ENCODE measurements around the gene RAB29. TPM values are rescaled to one million over a fixed set of nuclear protein-coding genes. Genes with fewer than 3 reads are reported as not detected.
"Not testable (repeated sequence)": the region's sequence is repeated elsewhere in the genome, so short reads cannot be mapped to it uniquely, and the experiment has no call there.

RAB29 gene
- total RNA-seq: 10 to 100 TPM; 22.3 to 39.0 TPM

DNA sequence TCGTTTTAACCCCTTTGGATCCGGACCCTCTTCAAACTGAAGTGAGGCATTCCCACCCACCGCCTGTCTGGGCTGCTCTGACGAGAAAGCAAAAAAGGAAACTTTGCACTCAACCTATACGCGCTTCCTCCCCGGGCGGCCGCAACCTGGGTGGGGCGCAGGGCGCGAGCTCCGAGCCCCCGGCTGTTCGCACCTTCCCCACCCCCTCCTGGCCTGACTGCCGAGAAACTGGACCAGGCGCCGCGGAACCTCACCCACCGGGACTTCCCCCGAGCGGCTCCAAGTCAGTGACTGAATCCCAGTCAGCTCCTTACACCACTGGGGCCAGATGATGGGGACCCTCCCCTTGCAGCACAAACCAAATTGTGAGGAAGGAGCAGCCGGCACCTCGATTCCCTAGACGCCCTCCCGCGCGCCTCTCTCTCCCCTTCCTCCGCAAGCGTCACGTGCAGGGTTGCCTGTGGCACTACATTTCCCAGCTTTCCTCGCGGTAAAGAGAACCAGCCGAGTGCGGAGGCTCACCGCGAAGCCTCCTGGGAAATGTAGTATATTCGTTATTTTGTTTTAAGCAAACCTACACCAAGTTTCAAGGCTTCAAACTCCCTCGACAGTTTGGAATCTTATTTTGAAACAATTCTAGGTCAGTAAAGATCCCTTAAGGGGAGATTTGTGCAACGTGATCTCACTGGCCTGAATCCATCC, at the start of gene RAB29:
RAB29 (minus strand) TSS at position 468 of the 702 bp plus-strand sequence. CDS start 526 bp downstream, outside the sequence.
- ATAC-seq: peak; percentile 80 to 83
- Mint-ChIP-seq H3K27ac (peak within 1 kb of the TSS; percentile 95 to 97), H3K9me3 (no peaks in the 10 kb centered on the region), H3K36me3 (peaks cover 13 to 23% of the 10 kb centered on the region in 2 donors)
- peak; percentile 80 to 91 for DNase-seq (ENCODE audit: low spot score in 2 of 2)

DNA sequence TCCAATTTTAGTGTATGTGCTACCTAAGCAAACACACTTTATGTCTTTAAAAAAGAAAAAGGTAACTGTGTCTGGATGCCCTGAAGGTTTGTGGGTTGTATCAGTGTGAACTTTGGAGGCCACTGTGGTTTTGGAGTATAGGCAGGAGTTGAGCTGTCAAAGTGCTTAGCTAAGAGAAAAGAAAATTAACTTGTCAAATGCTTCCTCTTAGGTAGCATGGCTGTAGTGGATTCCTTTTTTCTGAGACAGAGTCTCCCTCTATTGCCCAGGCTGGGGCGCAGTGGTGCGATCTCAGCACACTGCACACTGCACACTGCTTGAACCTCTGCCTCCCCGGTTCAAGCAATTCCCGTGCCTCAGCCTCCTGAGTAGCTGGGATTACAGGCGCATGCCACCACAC, 48.9 kb upstream of the RAB29 start:
- H3K9me3 Mint-ChIP-seq: peaks cover 0 to 5% of the 10 kb centered on the region in 2 donors
- H3K27ac Mint-ChIP-seq: no peak overlapping the region
- peak; percentile 18 to 26 for ATAC-seq
- peaks cover 0 to 6% of the 10 kb centered on the region in 2 donors for H3K36me3 Mint-ChIP-seq
- no peak for DNase-seq (ENCODE audit: low spot score in 2 of 2)

DNA sequence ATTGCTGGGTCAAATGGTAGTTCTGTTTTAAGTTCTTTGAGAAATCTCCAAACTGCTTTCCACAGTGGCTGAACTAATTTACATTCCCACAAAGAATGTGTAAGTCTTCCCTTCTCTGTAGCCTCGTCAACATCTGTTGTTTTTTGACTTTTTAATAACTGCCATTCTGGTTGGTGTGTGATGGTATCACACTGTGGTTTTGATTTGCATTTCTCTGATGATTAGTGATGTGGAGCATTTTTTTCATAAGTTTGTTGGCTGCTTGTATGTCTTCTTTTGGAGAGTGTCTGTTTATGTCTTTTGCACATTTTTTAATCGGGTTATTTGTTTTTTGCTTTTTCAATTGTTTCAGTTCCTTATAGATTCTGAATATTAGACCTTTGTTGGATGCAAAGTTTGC, 48.0 kb upstream of the RAB29 start:
- H3K27ac Mint-ChIP-seq; H3K9me3 Mint-ChIP-seq; DNase-seq (ENCODE audit: low spot score in 2 of 2); H3K36me3 Mint-ChIP-seq: not testable (repeated sequence)
- ATAC-seq: peak in 1 of 2 donors; percentile 41

- ATAC-seq: no peak
- peaks cover 0 to 6% of the 10 kb centered on the region in 2 donors for H3K36me3 Mint-ChIP-seq
- H3K9me3 Mint-ChIP-seq: peaks cover 0 to 5% of the 10 kb centered on the region in 2 donors
- DNase-seq (ENCODE audit: low spot score in 2 of 2): no peak
- no peak overlapping the region for H3K27ac Mint-ChIP-seq
Observed at GRCh38 chr1:205822397-205822796, 47.1 kb upstream of the RAB29 start.

DNA sequence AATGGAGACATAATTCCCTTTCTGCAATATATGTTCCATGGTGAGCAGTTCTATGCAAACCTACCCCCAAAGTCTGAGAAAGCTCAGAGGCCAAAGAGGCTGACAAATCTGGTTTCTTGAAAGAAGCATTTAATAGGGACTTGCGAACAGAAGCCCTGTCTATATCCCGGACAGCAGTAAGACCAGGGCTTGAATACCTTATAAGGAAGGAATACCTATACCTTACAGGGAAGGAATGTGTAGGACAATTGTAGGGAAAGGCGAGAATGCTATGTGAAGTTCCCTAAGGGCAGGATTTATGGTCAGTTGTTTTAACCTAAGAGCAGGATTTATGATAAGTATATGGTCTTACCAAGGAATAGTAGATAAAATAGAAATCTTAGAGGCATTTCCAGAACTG, 42.7 kb upstream of the RAB29 start:
- Mint-ChIP-seq H3K36me3 (peaks cover 7 to 8% of the 10 kb centered on the region in 2 donors), H3K27ac (no peak overlapping the region), H3K9me3 (no peaks in the 10 kb centered on the region)
- DNase-seq (ENCODE audit: low spot score in 2 of 2) (no peak), ATAC-seq (no peak)

DNA sequence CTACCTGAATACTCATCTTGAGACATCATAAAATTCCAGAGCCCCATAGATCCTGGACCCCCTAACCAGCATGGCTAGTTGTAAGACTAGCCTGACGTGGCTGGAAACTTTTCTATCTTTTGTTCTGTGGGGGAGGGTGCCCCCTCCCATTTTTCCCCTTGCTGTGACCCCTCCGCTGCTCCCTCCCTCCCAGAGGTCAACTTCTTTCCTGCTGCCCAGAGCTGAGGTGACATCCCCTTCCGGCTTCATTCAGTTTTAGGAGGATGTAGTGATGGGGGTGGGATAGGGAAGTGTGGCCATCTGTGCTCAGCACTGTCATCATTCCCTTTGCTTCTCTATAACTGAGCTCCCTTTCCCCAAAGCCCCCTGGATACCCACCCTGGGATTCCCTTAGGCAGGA, 42.1 kb upstream of the RAB29 start:
- ATAC-seq (no peak), DNase-seq (ENCODE audit: low spot score in 2 of 2) (no peak)
- Mint-ChIP-seq H3K27ac (no peak overlapping the region), H3K9me3 (no peaks in the 10 kb centered on the region), H3K36me3 (peaks cover 6 to 10% of the 10 kb centered on the region in 2 donors)

DNA sequence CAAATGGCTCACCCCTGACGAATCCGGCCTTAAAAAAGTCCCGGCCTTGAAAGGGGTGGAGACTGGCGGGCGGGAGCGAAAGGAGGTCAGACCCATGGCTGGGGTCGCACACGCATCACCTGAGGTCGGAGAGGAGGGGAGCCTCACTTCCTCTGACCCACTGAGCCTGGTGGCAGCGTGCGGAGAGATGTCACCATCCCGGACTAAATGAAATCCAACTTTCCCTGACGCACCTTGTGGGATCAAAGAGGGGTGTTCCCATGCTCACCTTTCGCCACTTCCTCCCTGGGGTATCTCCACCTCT, 38.4 kb upstream of the RAB29 start:
- ATAC-seq: no peak
- Mint-ChIP-seq H3K27ac (peak overlapping the region; percentile 88 to 94), H3K9me3 (no peaks in the 10 kb centered on the region), H3K36me3 (peaks cover 22 to 27% of the 10 kb centered on the region in 2 donors)
- peak in 1 of 2 donors; percentile 62 for DNase-seq (ENCODE audit: low spot score in 2 of 2)

GRCh38 chr1:205812878-205813754, 37.8 kb upstream of the RAB29 start, which contains the start of gene SLC41A1:
SLC41A1 (minus strand) TSS chr1:205813198; CDS start chr1:205810441, 2,757 bp downstream.
- Mint-ChIP-seq H3K27ac (peak within 1 kb of the TSS; percentile 88 to 94), H3K9me3 (no peaks in the 10 kb centered on the region), H3K36me3 (peaks cover 22 to 33% of the 10 kb centered on the region in 2 donors)
- DNase-seq (ENCODE audit: low spot score in 2 of 2): peak; percentile 79 to 91
- peak; percentile 94 to 97 for ATAC-seq

DNA sequence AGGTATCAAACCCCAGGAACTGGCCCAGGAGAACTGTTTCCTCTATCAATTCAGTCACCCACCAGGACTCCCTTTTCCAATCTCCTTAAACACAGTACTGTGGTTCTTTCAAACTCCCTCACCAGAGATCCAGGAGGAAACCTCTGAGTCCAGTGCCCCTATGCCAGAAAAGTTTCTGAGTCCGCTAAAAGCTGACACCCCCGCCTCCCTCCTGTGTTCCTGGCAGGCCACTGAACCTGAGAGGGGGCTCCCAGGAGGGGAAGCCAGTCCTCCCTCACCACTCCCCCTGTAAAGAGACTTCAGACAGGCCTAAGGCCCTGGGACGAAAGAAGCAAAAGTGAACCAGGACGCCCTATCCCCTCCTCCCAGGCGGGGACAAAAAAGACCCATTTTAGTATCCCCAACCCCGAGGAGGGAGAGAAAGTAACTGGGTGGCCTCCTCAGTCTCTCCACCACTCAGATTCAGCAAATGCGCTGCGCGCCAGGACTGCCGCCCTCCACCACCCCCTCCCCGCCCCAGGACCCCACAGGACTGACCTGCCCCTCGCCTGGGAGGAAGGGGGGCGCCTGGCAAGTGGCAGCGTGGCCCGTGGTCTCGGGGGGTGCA, 37.1 kb upstream of the RAB29 start:
- peak; percentile 26 to 59 for DNase-seq (ENCODE audit: low spot score in 2 of 2)
- peak overlapping the region; percentile 81 to 88 for H3K27ac Mint-ChIP-seq
- no peaks in the 10 kb centered on the region for H3K9me3 Mint-ChIP-seq
- peaks cover 23 to 38% of the 10 kb centered on the region in 2 donors for H3K36me3 Mint-ChIP-seq
- peak; percentile 35 to 38 for ATAC-seq

GRCh38 chr1:205811660-205812059, 36.4 kb upstream of the RAB29 start:
- H3K27ac Mint-ChIP-seq: peak overlapping the region; percentile 62 to 88
- peaks cover 27 to 43% of the 10 kb centered on the region in 2 donors for H3K36me3 Mint-ChIP-seq
- DNase-seq (ENCODE audit: low spot score in 2 of 2) (no peak), ATAC-seq (no peak)
- no peaks in the 10 kb centered on the region for H3K9me3 Mint-ChIP-seq

DNA sequence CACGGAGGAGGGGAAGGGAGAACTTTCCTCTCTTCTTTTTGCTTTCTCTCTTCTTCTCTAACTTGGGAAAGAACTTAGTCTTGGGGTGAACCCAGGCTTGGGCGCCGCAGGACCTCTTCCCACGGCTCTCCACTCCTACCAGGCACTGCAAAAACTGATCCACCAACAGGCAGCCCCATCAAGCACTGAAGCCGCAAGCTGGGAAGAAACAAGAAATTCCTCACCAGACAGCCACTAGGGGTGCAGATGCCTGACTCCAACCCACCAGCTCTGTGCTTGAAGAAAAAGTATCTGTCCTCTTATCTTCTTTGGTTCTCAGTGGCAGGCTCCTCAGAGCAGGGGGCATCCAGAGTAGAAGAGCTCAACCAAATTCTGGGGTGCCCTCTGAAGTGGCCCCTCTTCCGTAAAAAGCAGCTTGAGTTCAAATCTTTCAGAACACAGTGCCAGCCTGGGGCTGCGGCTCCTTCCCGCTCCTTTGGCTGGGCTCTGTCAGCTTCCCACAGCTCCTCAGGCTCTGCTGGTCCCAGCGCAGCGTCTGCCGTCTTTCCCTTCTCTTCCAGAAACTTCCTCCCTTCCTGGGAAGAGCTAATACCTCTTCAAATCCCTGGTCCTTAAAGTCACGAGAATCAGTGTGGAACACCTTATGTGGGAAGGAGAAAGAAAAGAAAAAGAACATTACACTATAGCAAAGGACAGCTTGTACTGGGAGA, 35.3 kb upstream of the RAB29 start:
- peaks cover 27 to 43% of the 10 kb centered on the region in 2 donors for H3K36me3 Mint-ChIP-seq
- DNase-seq (ENCODE audit: low spot score in 2 of 2): no peak
- no peaks in the 10 kb centered on the region for H3K9me3 Mint-ChIP-seq
- peak overlapping the region; percentile 51 to 88 for H3K27ac Mint-ChIP-seq
- no peak for ATAC-seq

DNA sequence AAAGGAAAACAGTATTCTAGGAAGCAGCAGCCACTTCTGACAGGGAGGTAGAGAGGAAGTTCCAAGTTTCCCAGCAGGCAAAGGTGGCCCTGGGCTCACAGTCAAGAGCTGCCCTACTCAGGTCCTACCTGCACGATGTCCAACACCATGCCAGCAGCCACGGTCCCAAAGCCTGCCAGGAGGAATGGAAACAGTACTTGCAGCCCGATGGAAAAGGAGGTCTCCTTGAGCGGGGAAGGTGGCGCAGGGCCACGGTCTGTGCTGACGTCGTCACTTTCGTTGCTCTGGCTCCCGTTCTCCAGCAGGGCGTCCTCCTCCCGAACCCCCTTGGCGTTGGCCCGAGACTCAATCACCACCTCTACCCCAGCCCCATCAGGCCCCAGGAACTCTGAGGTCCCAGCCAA, 34.7 kb upstream of the RAB29 start:
- Mint-ChIP-seq H3K36me3 (peaks cover 27 to 43% of the 10 kb centered on the region in 2 donors), H3K27ac (no peak overlapping the region), H3K9me3 (no peaks in the 10 kb centered on the region)
- ATAC-seq (no peak), DNase-seq (ENCODE audit: low spot score in 2 of 2) (no peak)

DNA sequence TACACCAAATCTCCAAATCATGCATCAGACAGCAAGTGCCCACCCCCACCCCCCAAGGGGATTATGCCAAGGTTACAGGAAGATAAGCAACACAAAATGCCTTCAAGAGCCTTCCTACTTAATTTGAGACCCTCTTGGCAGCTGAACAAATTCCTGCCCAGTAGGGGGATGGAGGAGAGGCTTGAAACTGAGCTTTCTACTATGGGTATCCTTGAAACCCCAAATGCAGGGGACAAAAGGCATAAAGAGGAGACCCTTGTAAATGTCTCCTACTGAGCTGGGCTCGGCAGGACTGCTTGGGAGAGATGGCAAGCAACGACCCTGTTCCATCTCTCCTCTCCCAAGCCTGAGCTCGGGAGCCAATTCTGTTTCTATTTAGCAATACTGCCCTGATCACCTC, 34.2 kb upstream of the RAB29 start:
- peaks cover 27 to 43% of the 10 kb centered on the region in 2 donors for H3K36me3 Mint-ChIP-seq
- DNase-seq (ENCODE audit: low spot score in 2 of 2): no peak
- no peaks in the 10 kb centered on the region for H3K9me3 Mint-ChIP-seq
- ATAC-seq: no peak
- H3K27ac Mint-ChIP-seq: peak overlapping the region in 1 of 2 donors; percentile 22

GRCh38 chr1:205805082-205805711, 29.9 kb upstream of the RAB29 start:
- no peaks in the 10 kb centered on the region for H3K9me3 Mint-ChIP-seq
- peak overlapping the region; percentile 87 to 96 for H3K27ac Mint-ChIP-seq
- ATAC-seq: peak; percentile 69 to 90
- peaks cover 5 to 27% of the 10 kb centered on the region in 2 donors for H3K36me3 Mint-ChIP-seq
- peak; percentile 42 to 70 for DNase-seq (ENCODE audit: low spot score in 2 of 2)

DNA sequence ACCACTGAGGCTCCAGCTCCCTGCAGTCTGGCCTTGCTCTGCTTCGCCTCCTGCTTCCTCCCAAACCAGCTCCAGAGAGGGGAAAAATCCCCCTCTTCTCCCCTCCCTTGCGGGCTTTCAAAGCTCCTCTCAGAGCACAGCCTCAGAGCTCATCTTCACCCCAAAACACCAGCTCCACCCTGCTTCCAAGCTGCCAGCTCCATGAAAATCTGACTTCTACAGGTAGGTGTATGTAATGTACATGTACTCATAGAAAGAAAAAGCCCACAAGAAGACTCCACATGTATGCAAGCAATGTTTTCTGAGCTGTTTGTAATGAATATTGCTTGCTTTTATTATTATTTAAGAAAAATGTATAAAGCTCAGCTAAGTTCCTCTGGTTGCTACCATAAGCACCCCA, 29.3 kb upstream of the RAB29 start:
- peak overlapping the region; percentile 70 to 87 for H3K27ac Mint-ChIP-seq
- no peaks in the 10 kb centered on the region for H3K9me3 Mint-ChIP-seq
- DNase-seq (ENCODE audit: low spot score in 2 of 2) (no peak), ATAC-seq (no peak)
- peaks cover 5 to 24% of the 10 kb centered on the region in 2 donors for H3K36me3 Mint-ChIP-seq

DNA sequence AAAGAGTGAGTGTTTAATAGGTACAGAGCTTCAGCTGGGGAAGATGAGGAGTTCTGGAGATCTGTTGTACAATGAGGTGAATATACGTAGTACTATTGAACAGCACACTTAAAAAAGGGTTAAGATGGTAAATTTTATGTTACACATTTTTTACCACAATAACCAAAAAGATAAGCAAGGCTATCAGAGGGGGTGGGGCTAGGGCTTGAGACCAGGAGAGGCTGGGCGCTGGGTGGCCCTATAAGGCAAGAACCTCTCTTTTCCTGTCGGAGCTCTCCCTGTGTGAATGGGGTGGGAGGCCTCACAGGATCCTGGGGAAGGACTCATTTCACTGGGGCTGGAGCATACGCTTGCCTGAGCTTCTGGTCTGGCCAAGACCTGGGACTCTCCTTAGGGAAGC, 28.7 kb upstream of the RAB29 start:
- ATAC-seq: no peak
- Mint-ChIP-seq H3K9me3 (no peaks in the 10 kb centered on the region), H3K27ac (peak overlapping the region in 1 of 2 donors; percentile 87), H3K36me3 (peaks cover 5 to 18% of the 10 kb centered on the region in 2 donors)
- no peak for DNase-seq (ENCODE audit: low spot score in 2 of 2)

Measured in activated naive CD4-positive, alpha-beta T cell treated with anti-CD3 and anti-CD28 coated beads, Interleukin-2, amount 50 U/mL, for 72 hours (primary cell).